GM18520 (cell line): ENCODE measurements around the gene FN3K.
"Not testable (repeated sequence)": the region's sequence is repeated elsewhere in the genome, so short reads cannot be mapped to it uniquely, and the experiment has no call there.

Experiments used
- ATAC-seq: cut with Tn5 transposase; IDR thresholded peaks from one replicate; pipeline ENCODE4 v1.9.1; 2021; ENCODE audit not compliant: unreplicated experiment

Gene FN3K

DNA sequence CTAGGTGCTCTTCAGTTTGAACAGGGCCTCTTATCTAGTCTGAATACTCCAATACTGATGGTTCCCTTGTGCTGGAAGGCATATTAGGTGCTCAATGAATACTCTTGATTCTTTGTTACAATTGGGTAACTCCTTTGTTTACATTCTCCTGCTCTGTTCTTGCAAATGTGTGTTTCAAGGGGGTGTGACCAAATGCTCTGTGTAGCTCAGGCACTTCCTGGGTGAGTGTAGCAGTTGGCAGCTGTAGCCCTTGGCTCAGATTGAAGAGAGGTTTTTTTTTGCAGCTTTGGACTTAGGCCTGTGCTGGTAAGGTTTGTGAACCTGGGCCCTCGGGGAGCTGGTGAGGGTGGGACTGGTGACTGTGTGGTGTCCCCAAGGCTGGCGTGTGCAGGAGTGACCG lies 36.6 kb downstream of the FN3K start:
- no peak for ATAC-seq

DNA sequence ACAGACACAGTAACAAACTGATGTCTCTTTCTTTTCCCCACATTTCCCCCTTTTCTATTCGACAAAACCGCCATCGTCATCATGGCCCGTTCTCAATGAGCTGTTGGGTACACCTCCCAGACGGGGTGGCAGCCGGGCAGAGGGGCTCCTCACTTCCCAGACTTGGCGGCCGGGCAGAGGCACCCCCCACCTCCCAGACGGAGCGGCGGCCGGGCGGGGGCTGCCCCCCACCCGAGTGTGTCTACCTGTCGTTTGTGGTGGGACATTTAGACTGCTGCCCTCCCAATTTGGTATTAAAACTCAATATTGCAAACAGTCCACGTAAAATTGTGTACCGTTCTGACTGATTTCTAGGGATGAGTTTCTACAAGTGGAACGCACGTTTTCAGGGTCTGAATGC lies 39.0 kb downstream of the FN3K start:
- ATAC-seq, result not testable (repeated sequence)

DNA sequence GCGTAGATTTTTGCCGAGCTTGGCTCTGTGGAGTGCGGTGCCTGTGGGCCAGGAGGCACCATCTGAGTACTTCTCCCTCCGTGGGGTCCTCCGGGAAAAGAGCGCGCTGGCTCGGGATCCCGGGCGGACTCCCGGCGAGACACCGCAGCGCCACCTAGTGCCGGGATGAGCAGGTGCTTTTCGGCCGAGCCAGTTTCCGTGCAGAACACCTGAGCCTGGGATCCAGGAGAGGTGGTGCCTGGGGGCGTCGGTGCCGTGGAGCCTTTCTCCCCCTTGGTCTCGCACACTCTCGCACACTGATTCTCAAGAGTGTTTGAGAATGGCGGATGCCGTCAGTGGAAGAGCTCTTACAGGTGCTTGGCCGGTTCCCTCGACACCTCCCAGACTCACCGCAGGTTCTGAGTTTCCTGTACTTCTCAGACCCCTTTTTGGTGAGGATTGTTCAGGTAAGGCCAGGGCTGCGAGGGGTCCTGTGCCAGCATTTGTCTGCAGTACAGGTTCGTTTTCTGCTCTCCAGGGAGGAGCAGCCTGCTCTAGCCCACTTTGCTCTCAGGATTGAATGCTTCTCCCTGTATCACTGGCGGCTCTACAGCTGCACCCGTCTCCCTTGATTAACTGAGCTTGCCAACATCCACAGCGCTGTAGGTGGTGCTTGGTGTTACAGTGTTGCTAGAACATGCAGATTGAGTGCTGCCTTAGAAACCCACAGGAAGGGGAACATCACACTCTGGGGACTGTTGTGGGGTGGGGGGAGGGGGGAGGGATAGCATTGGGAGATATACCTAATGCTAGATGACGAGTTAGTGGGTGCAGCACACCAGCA lies 39.8 kb downstream of the FN3K start:
- ATAC-seq, result no peak

DNA sequence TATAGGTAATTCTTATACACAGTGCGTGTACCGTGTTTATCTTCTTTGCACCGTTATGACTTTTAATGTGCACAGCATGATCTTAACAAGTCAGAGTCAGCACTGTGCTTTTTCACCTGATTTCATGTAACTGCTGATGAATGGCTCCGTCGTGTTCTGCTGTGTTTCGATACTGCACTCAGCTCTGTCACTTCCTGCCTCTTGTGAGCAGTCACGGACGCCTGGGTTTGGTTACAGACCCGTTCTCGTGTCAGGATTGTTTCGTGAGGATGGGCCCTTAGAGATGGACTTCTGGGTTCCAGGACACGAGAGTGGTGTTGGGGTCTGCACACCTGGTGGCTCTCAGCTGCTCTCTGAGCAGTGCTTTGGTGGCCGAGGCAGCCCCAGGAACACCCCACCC lies 41.0 kb downstream of the FN3K start:
- no peak for ATAC-seq

DNA sequence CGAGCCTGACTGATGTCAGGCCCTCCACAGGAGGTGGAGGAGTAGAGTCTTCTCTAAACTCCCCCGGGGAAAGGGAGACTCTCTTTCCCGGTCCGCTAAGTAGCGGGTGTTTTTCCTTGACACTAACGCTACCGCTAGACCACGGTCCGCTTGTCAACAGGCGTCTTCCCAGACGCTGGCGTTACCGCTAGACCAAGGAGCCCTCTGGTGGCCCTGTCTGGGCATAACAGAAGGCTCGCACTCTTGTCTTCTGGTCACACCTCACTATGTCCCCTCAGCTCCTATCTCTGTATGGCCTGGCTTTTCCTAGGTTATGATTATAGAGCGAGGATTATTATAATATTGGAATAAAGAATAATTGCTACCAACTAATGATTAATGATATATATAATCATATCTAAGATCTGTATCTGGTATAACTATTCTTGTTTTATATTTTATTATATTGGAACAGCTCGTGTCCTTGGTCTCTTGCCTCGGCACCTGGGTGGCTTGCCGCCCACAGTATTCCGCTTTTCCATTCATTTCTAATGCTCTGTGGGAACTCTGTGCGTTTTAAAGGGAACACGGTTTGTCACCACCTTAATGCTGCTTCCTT lies 42.5 kb downstream of the FN3K start:
- ATAC-seq, result not testable (repeated sequence)

DNA sequence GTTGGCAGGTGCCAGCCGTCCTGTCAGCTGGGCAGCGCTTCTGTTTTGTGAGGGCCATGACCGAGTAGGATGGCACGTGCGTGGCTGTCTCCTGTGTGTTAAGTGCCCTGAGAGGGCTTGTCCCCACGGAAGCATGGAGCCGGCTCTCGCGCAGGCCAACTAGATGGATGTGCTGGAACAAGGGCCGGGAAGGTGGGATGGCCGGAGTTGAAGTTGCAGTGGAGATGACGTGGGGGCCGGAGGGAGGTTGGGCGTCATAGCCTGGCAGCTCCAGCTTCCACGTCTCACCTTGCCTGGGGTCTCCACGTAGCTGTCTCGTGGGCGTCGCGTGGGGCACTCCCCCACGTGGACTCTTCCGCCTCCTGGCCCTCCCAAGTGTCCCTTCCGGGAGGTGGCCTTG lies 44.1 kb downstream of the FN3K start:
- no peak for ATAC-seq

DNA sequence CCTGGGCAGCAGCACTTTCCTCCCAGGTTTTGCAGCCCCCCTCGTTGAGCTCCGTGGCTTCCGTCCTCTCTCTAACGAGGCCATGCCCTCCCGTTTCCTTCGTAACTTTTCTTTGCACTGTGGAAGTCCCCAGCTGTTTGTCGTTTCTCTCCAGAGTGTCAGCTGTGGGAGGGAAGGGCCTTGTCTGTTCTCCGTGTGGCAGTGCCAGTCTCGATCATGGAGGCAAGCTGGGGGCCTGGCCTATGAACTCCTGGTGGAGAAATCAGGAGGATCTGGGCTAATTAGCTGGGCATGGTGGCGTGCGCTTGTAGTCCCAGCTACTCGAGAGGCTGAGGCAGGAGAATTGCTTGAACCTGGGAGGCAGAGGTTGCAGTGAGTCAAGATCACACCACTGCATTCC lies 44.8 kb downstream of the FN3K start:
- no peak for ATAC-seq

DNA sequence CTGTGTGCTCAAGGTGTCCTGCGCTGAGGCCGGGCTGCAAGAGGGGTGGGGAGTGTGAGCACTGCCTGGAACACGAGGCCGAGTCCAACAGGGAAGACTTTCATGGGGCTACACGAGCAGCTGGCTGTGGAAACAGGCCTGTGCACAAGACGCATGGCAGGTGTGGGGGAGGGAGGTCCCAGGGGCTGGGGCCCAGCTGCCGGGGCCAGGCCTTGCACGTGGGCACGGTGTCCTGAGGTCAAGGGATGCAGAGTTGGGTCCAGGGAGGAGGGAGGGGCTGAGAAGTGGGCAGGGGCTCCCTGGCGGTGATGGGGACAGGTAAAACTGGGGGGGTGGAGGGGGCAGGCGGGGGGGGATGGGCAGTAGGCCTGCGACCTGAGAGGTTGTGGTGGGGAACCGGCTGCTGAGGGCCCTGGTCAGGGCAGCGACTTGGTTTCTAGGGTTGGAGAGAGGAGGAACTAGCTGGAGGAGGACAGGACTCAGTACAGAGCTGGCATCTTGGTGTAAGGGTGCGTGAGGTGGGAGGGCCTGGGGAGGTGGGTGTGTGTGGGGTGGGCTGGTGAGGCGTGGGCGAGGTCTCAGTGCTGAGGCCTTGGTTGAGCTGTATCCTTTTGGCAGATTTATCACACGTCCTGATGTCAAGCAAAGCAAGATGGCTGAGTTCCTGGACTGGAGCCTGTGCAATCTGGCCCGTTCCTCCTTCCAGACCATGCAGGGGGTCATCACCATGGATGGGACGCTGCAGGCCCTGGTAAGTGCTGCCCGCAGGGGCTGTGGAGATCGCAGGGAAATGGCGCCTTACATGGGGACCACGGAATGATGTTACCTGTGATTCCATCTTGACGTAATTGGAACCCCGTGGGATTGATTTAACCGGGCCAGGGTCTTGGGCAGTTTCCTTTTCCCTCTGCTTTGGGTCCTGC lies 45.8 kb downstream of the FN3K start:
- ATAC-seq, result no peak

DNA sequence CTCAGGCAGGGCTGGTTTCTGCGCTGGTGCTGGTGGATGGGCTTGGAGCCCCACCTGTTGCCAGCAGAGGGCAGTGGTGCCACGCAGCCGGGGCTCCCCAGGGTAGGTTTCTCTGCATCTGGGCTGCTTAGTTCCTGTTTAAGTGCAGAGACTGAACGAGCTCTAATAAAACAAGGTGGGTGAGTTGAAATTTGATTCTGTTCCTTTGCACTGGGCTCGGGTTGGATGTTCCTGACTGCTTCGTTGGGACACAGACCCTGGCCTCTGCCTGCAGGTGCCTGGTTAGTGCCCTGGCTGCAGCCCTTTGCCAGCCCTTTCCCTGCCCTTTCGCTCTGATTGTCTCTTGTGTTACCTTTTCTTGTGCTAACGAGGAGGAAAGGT lies 46.5 kb downstream of the FN3K start:
- ATAC-seq, result no peak

DNA sequence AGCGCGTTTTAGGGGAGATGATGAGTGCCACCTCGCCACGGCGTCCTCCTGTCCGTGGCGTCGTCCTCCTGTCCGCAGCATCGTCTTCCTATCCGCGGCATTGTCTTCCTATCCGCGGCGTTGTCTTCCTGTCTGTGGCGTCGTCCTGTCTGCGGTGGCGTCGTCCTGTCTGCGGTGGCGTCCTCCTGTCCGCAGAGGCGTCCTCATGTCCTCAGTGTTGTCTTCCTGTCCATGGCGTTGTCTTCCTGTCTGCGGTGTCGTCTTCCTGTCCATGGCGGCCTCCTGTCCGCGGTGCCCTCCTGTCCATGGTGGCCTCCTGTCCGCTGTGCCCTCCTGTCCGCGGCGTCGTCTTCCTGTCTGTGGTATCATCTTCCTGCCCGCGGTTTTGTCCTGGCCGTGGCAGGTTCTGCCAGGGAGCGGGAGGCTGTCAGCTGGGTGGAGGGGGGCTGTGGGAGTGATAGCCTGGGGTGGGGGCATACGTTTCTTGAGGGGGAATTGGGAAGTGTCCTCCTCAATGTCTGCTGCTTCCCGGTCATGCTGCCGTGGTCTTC lies 47.3 kb downstream of the FN3K start:
- ATAC-seq, result no peak

DNA sequence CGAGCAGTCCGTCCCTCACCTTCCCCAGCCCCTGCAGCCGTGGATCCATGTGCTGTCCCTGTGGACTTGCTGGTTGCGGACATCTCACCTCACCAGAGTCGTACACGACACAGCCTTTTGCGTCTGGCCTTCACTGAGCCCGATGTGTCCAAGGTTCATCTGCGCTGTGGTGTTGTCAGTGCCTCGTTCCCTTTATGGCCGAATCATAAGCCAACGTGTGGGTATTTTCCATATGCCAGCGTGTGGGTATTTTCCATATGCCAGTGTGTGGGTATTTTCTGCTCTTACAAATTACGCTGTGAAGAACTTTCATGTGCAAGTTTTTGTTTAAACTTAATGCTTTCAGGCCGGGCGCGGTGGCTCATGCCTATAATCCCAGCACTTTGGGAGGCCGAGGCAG lies 48.1 kb downstream of the FN3K start:
- ATAC-seq, result no peak

DNA sequence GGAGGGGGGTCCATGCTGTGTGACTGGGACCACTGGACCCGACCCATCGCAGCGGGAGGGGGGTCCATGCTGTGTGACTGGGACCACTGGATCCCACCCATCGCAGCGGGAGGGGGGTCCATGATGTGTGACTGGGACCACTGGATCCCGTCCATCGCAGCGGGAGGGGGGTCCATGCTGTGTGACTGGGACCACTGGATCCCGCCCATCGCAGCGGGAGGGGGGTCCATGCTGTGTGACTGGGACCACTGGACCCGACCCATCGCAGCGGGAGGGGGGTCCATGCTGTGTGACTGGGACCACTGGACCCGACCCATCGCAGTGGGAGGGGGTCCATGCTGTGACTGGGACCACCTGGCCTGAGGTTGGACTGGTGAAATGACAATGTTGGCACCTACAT lies 50.2 kb downstream of the FN3K start:
- not testable (repeated sequence) for ATAC-seq

DNA sequence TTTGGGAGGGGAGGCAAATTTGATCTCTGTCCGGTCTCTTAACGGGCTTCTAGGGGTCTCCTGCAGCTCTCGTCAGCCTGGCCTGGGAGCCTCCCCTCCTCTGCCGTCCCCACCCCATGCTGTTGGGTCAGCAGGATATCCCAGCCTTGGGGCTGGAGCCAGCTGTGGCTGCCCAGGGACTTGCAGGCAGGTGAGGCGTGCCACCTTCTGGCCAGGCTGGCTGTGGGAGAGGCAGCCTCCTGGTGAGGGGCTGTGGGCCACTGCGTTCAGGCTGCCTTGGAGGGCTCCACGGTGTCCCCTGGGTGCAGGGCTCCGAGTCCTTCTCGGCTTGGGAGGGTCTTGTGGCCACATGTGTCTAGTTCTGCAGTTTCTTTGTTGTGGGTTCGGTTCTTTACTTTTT lies 51.0 kb downstream of the FN3K start:
- no peak for ATAC-seq

DNA sequence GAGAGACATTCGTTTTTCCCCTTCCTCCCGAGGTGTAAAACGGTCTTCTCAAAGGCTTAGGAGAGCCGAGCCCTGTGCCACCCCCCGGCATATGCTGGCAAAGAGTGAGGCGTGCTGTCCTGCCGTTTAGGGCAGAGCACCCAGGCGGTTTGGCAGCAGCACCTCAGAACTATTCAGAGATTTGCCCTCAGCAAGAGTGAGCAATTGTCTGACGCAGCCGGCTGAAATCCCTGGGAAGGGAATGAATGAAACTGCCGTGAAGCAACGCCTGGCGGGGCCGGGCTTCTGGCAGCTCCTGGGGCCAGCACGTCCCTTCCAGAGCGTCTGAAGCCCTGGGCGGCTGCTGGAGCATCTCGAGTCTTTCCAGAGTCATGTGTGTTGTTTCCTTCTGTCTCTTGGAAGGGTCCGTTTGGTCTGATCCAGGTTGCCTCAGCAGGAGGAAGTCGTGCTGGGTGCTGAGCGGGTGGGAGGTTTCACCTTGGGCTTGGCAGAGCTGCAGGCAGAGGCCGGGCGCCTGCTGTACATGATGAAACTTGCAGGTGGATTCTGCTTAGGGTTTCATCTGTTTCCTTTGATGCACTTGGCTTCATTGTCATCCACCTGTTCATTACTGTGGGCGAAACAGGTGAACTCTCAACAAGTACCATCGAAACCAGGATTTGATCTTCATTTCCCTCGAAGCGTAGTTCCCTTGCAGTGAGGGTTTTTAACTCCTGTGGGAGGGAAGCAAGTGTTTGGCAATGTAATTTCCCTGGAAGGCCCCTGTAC lies 51.9 kb downstream of the FN3K start:
- ATAC-seq, result no peak

DNA sequence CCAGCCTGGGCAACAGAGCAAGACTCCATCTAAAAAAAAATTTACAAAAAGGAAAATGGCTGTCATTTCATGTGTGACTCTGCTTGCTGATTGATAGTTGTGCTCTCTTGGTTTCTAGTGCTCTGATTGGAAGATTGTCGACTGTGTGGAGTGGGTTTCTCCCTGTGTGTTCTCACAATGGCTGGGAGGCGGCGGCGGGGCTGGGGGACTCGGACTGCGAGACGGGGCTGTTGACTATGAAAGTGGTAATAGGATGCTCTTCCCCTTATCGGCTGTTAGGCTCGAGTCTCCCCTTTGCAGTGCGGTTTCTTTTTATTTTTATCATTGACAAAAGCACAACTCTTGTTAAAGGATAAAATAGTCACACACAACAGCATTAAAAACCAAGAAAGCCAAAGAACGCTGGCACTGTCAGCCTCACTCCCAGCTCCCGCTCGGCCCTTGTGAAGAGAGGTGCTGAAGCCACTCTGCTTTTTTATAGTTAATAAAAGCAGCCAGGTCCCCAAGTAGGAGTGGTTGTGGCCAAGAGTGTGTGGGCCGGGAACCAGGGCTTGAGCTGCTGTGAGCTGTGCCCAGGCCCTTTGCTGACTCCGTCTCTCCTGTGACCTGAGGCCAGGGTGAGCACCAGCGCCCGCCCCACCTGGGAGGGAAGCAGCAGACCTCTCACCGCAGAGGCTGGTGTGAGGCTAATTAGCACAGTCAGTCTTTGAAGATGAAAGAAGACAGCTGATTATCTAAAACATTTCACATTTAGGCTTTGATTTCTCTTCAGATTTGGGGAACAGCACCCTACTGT lies 53.0 kb downstream of the FN3K start:
- no peak for ATAC-seq

DNA sequence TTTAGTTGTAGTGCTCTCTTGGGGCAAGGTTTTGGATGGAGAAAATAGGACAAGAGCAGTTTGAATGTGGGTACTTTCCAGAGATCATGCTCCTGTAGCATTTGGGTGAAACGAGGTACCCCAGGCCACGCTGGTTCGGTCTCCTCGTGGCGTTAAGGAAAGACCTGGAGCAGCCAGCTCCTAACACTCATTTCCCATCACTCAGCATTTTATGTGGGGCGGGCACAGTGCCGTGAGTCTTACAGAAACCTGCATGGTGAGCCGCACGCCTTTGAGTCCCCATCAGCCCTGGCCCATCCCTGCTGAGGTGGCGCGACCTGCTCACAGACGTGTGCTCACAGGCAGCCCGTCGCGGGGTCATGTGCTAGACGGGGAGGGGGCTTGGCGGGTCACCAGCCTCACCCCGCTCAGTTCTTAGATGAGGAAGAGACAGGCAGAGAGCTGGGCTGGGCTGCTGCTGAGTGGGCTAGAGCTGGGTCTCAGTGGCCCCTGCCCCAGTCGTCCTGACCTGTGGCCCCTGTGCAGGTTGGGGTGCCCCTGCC lies 53.7 kb downstream of the FN3K start:
- ATAC-seq, result no peak

DNA sequence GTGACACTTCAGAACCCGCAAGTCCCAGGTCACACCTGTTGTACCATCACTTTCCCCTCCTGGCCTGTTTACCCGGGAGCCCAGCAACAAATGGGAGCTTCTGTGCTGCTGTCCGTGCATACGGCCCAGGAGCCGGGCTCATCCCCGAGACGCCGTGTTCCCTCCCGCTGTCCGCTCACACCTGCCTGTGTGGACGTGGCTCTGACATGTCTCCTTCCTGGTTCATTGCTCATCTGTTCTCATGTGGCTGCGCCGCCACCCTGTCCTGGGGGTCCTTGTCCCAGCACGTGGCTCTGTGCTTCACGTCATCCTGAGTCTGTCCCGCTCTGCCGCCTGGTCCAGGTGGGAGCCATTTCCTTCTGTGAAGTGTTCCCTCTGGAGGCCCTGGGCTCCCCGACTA lies 54.4 kb downstream of the FN3K start:
- ATAC-seq, result no peak

DNA sequence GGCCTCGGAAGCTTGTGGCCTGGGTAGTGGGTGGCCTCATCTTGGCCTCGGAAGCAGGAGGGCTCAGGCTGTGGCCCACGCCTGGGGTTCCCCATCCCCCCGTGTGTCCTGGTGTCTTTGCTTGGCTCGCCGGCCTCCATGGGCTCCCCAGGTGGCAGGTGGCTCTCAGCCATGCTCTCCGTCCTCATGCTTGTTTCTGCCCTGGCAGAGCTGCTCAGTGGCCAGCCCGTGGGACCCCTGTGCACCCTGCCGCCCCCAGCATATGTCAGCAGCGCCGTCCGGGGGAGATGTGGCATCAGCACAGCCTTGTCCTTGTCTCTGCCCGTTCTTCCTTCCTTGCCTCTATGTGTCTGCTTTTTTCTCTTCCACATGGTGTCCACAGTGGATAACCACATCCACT lies 55.0 kb downstream of the FN3K start:
- no peak for ATAC-seq

DNA sequence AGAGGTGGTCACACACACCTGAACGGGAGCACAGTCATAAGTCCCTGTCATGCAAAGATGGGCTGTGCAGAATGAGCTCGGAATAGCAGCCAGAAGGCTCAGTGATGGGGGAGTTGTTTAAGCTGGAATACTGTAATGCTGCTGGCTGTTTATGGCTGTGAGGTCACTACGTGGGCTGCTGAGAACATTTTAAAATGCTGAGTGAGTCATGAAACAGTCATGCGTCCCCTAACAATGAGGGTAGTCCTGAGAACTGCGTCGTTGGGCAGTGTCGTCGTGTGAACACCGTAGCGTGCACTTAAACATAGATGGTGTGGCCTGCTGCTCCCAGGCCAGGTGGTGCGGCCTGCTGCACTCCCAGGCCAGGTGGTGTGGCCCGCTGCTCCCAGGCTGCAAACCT lies 56.1 kb downstream of the FN3K start:
- ATAC-seq, result no peak
